Sigmoid colon (tissue), 7 donors: Measurements from ENCODE around the gene ACAA1. TPM values are rescaled to one million over a fixed set of nuclear protein-coding genes. Genes with fewer than 3 reads are reported as not detected.
A peak's percentile ranks its signal among the peaks of the same experiment; 100 is the strongest.

Source experiments
- DNase-seq: peaks from one replicate; pipeline ENCODE4 v3.0.0-alpha.2; 2019
- H3K27ac ChIP-seq, 4 donors: fragments of 200-600 bp; sonication (generic); one replicate each; pipeline ENCODE4 v1.5.1; 2016 to 2019; ENCODE audit warnings: mild to moderate bottlenecking in 1 of 4
- H3K27me3 ChIP-seq, 3 donors: fragments of 200-600 bp; sonication (generic); one replicate each; pipeline ENCODE4 v1.5.1; 2019; ENCODE audit warnings: mild to moderate bottlenecking in 1 of 3
- H3K36me3 ChIP-seq, 4 donors: fragments of 200-600 bp; sonication (generic); one replicate each; pipeline ENCODE4 v1.5.1; 2016 to 2019
- H3K4me1 ChIP-seq, 4 donors: fragments of 200-600 bp; sonication (generic); one replicate each; pipeline ENCODE4 v1.5.1; 2017 to 2019
- H3K4me3 ChIP-seq, 4 donors: fragments of 200-600 bp; sonication (generic); one replicate each; pipeline ENCODE4 v1.5.1; 2017 to 2019; ENCODE audit warnings: mild to moderate bottlenecking in 2 of 4, moderate library complexity in 1 of 4
- H3K9me3 ChIP-seq, 4 donors: fragments of 200-600 bp in 3 of 4; sonication (generic) in 3 of 4; one replicate each; pipeline versions ENCODE4 v1.5.1 to v1.6.1; 2013 to 2019
- CTCF ChIP-seq, 4 experiments: fragments of 450-650 bp in 3 of 4; fragments of 200-600 bp in 1 of 4; IDR thresholded peaks; one replicate each; pipeline ENCODE4 v1.5.1; 2016 to 2019; ENCODE audit warnings: antibody characterized with exemption in 4 of 4, mild to moderate bottlenecking in 3 of 4, moderate library complexity in 2 of 4
- EP300 ChIP-seq, 4 donors: sonication (generic); formaldehyde crosslinking; IDR thresholded peaks; one replicate each; pipeline ENCODE4 v1.6.1; 2017; ENCODE audit warnings: antibody characterized with exemption in 4 of 4
- POLR2A ChIP-seq, 2 donors: fragments of 450-650 bp; IDR thresholded peaks; one replicate each; pipeline ENCODE4 v1.6.1; 2016; ENCODE audit warnings: antibody characterized with exemption in 2 of 2, mild to moderate bottlenecking in 2 of 2, moderate library complexity in 2 of 2
- POLR2AphosphoS5 ChIP-seq, 4 donors: sonication (generic); formaldehyde crosslinking; IDR thresholded peaks; one replicate each; pipeline ENCODE4 v1.6.1; 2017; ENCODE audit warnings: antibody characterized with exemption in 4 of 4
- WGBS, 2 donors: extraction: QIAGEN DNeasy Blood & Tissue Kit; methylation state at CpG; one replicate each; pipeline ENCODE4 v1.1.7; 2013; 5-methylcytosine and 5-hydroxymethylcytosine counted together
- intact Hi-C: fragments of 100-400 bp; cut with DNase I; formaldehyde crosslinking; loops from one replicate; pipeline ENCODE4 v1.15.1; 2023
- polyA plus RNA-seq, 3 donors: library from polyadenylated mRNA; stranded (reverse); fragments of 200-250 nt; gene quantifications; one replicate each; pipeline ENCODE4 v1.2.3, GENCODE V29; 2013
- total RNA-seq, 4 donors: library from RNA; depleted of rRNA; stranded (reverse); fragments of >200 nt; gene quantifications; one replicate each; pipeline ENCODE4 v1.1.0, GENCODE V29; 2016
- donor health status: healthy with polysubstance abuse.
- donor health status: Bipolar disorder and iron deficiency.
- donor health status: healthy.

Gene ACAA1
- total and polyA plus RNA-seq, 7 donors = 42.6 to 258 (median 53.2) TPM

- DNase-seq = no peak
- 90 to 95% methylated on average over 9 of the region's 9 CpGs for WGBS, 2 donors
- peaks cover 31 to 84% (median 46%) of the 10 kb centered on the region in 4 donors for H3K36me3 ChIP-seq
- intact Hi-C loops = loop anchor here (10.0 kb wide), 1 partner anchor 122 kb away; no protein-coding TSS in a partner anchor
- no peak overlapping the region for H3K27ac ChIP-seq
- H3K27me3 ChIP-seq = no peaks in the 10 kb centered on the region
- peaks cover 0 to 7% (median 3%) of the 10 kb centered on the region in 4 donors for H3K4me1 ChIP-seq
- no peaks in the 10 kb centered on the region for H3K9me3 ChIP-seq
- H3K4me3 ChIP-seq = no peak overlapping the region
- no peak for TF ChIP-seq POLR2A (IDR thresholded peaks at IDR 0.05)
- TF ChIP-seq CTCF (IDR thresholded peaks at IDR 0.05) = no peak
- TF ChIP-seq POLR2AphosphoS5 (IDR thresholded peaks at IDR 0.05) = no peak
- TF ChIP-seq EP300 (IDR thresholded peaks at IDR 0.05) = no peak
Observed at GRCh38 chr3:38122712-38123290, 14.1 kb downstream of the ACAA1 start.

- no peak overlapping the region for H3K4me3 ChIP-seq
- H3K9me3 ChIP-seq = no peaks in the 10 kb centered on the region
- peaks cover 23 to 75% (median 37%) of the 10 kb centered on the region in 4 donors for H3K36me3 ChIP-seq
- intact Hi-C loops = loop anchor here (10.0 kb wide), 1 partner anchor 123 kb away; no protein-coding TSS in a partner anchor
- TF ChIP-seq EP300 (IDR thresholded peaks at IDR 0.05) = no peak
- TF ChIP-seq POLR2AphosphoS5 (IDR thresholded peaks at IDR 0.05) = no peak
- TF ChIP-seq POLR2A (IDR thresholded peaks at IDR 0.05) = no peak
- no peak for TF ChIP-seq CTCF (IDR thresholded peaks at IDR 0.05)
- peak; percentile 40 for DNase-seq
- peaks cover 0 to 7% (median 3%) of the 10 kb centered on the region in 4 donors for H3K4me1 ChIP-seq
- H3K27me3 ChIP-seq = no peaks in the 10 kb centered on the region
- WGBS, 2 donors = 95 to 96% methylated on average over 13 of the region's 13 CpGs
- peak overlapping the region in 2 of 4 donors; percentile 47 to 62 for H3K27ac ChIP-seq
Observed at GRCh38 chr3:38121832-38122461, 15.0 kb downstream of the ACAA1 start.

- DNase-seq = peak; percentile 77
- Histone ChIP-seq H3K9me3 (no peaks in the 10 kb centered on the region), H3K27ac (peak overlapping the region in 2 of 4 donors; percentile 53 to 62), H3K4me3 (no peak overlapping the region), H3K4me1 (peaks cover 0 to 7% (median 3%) of the 10 kb centered on the region in 4 donors), H3K27me3 (no peaks in the 10 kb centered on the region), H3K36me3 (peaks cover 21 to 70% (median 32%) of the 10 kb centered on the region in 4 donors)
- WGBS, 2 donors = 88 to 92% methylated on average over 9 of the region's 9 CpGs
- TF ChIP-seq POLR2A (IDR thresholded peaks at IDR 0.05) = no peak
- no peak for TF ChIP-seq CTCF (IDR thresholded peaks at IDR 0.05)
- no peak for TF ChIP-seq EP300 (IDR thresholded peaks at IDR 0.05)
- TF ChIP-seq POLR2AphosphoS5 (IDR thresholded peaks at IDR 0.05) = no peak
- intact Hi-C loops = loop anchor here (10.0 kb wide), 1 partner anchor 123 kb away; no protein-coding TSS in a partner anchor
Observed at GRCh38 chr3:38121451-38121831, 15.5 kb downstream of the ACAA1 start.

- Histone ChIP-seq H3K4me1 (peaks cover 0 to 7% (median 3%) of the 10 kb centered on the region in 4 donors), H3K9me3 (no peaks in the 10 kb centered on the region), H3K27me3 (no peaks in the 10 kb centered on the region), H3K27ac (peak overlapping the region in 3 of 4 donors; percentile 24 to 62 (median 53)), H3K4me3 (no peak overlapping the region), H3K36me3 (peaks cover 15 to 64% (median 27%) of the 10 kb centered on the region in 4 donors)
- no peak for TF ChIP-seq EP300 (IDR thresholded peaks at IDR 0.05)
- DNase-seq = peak; percentile 57
- WGBS, 2 donors = 88 to 93% methylated on average over 11 of the region's 11 CpGs
- intact Hi-C loops = loop anchor here (10.0 kb wide), 1 partner anchor 124 kb away; no protein-coding TSS in a partner anchor
Observed at GRCh38 chr3:38120693-38121450, 16.1 kb downstream of the ACAA1 start.
